GM23338 (cell line): ENCODE measurements around the gene MTIF3. TPM values are rescaled to one million over a fixed set of nuclear protein-coding genes. Genes with fewer than 3 reads are reported as not detected.

Experiments used
- ATAC-seq: fragments of 200-7000 bp; cut with Tn5 transposase; 3 replicates; pipeline ENCODE4 v1.9.1; 2020
- DNase-seq: peaks from one replicate; pipeline ENCODE4 v3.0.0-alpha.2; 2015; ENCODE audit warnings: low spot score
- H2AFZ ChIP-seq: fragments of 200-600 bp; sonication (generic); 2 replicates; pipeline ENCODE4 v1.8.0; 2016; ENCODE audit warnings: antibody characterized with exemption, mild to moderate bottlenecking, moderate library complexity
- H3F3A ChIP-seq: fragments of 200-600 bp; sonication (generic); replicated peaks from 2 replicates; pipeline ENCODE4 v1.8.0; 2017; ENCODE audit warnings: antibody characterized with exemption, mixed run types, low read depth
- H3K27ac ChIP-seq: fragments of 200-600 bp; sonication (generic); 2 replicates; pipeline ENCODE4 v1.6.1; 2016; ENCODE audit warnings: low read depth
- H3K27me3 ChIP-seq: fragments of 200-600 bp; sonication (generic); 2 replicates; pipeline ENCODE4 v1.8.0; 2016; ENCODE audit warnings: mild to moderate bottlenecking, mixed run types, moderate library complexity; ENCODE audit not compliant: insufficient read depth
- H3K36me3 ChIP-seq: fragments of 200-600 bp; sonication (generic); 2 replicates; pipeline ENCODE4 v1.8.0; 2016; ENCODE audit warnings: mild to moderate bottlenecking; ENCODE audit not compliant: insufficient read depth
- H3K4me1 ChIP-seq: fragments of 200-600 bp; sonication (generic); 2 replicates; pipeline ENCODE4 v1.8.0; 2016; ENCODE audit warnings: mild to moderate bottlenecking, moderate library complexity; ENCODE audit not compliant: insufficient read depth
- H3K4me2 ChIP-seq: fragments of 200-600 bp; sonication (generic); 2 replicates; pipeline ENCODE4 v1.7.1; 2017; ENCODE audit warnings: mixed run types
- H3K4me3 ChIP-seq: fragments of 200-600 bp; sonication (generic); 2 replicates; pipeline ENCODE4 v1.6.1; 2016; ENCODE audit warnings: mixed run types
- H3K79me2 ChIP-seq: fragments of 200-600 bp; sonication (generic); replicated peaks from 2 replicates; pipeline ENCODE4 v1.8.0; 2017; ENCODE audit warnings: mild to moderate bottlenecking; ENCODE audit not compliant: insufficient read depth
- H3K9me2 ChIP-seq: fragments of 200-600 bp; sonication (generic); 2 replicates; pipeline ENCODE4 v1.8.0; 2017; ENCODE audit not compliant: insufficient read depth
- H4K20me1 ChIP-seq: fragments of 200-600 bp; sonication (generic); replicated peaks from 2 replicates; pipeline ENCODE4 v1.8.0; 2017; ENCODE audit warnings: mild to moderate bottlenecking; ENCODE audit not compliant: insufficient read depth
- H3K27ac Mint-ChIP-seq: 2 replicates; pipeline ENCODE4 v1.8.0; 2020; ENCODE audit warnings: inconsistent platforms, mild to moderate bottlenecking, moderate library complexity, mixed read lengths
- H3K27me3 Mint-ChIP-seq: 3 replicates; pipeline ENCODE4 v1.8.0; 2022; ENCODE audit warnings: low read depth, mild to moderate bottlenecking, moderate library complexity, mixed read lengths, inconsistent platforms; ENCODE audit not compliant: insufficient read depth, poor library complexity
- H3K36me3 Mint-ChIP-seq: 3 replicates; pipeline ENCODE4 v1.8.0; 2021; ENCODE audit warnings: low read depth, mild to moderate bottlenecking, inconsistent platforms, moderate library complexity, mixed read lengths
- H3K4me1 Mint-ChIP-seq: 3 replicates; pipeline ENCODE4 v1.8.0; 2020; ENCODE audit warnings: mild to moderate bottlenecking, inconsistent platforms, mixed read lengths
- H3K4me3 Mint-ChIP-seq: 3 replicates; pipeline ENCODE4 v1.8.0; 2021; ENCODE audit warnings: moderate library complexity, mild to moderate bottlenecking, inconsistent platforms, mixed read lengths
- H3K9me3 Mint-ChIP-seq: 3 replicates; pipeline ENCODE4 v1.8.0; 2020; ENCODE audit warnings: moderate library complexity, mild to moderate bottlenecking, inconsistent platforms, mixed read lengths
- ETS1 ChIP-seq: IDR thresholded peaks from 2 replicates; pipeline ENCODE4 v1.6.1; 2016; ENCODE audit warnings: antibody characterized with exemption
- EZH2 ChIP-seq: fragments of 200-600 bp; sonication (generic); IDR thresholded peaks from one replicate; pipeline ENCODE4 v1.8.0; 2017; ENCODE audit warnings: antibody characterized with exemption, mild to moderate bottlenecking, low read depth; ENCODE audit not compliant: unreplicated experiment
- JUNB ChIP-seq: IDR thresholded peaks from one replicate; pipeline ENCODE4 v1.6.1; 2016; ENCODE audit warnings: antibody characterized with exemption; ENCODE audit not compliant: unreplicated experiment
- NANOG ChIP-seq: IDR thresholded peaks from 2 replicates; pipeline ENCODE4 v1.6.1; 2016; ENCODE audit warnings: antibody characterized with exemption, borderline replicate concordance
- ZNF114 ChIP-seq: fragments of 250-450 bp; sonication (Bioruptor Pico); IDR thresholded peaks from 2 replicates; pipeline ENCODE4 v1.5.0; 2020; ENCODE audit warnings: mild to moderate bottlenecking, moderate library complexity
- ZNF462 ChIP-seq: fragments of 250-450 bp; sonication (Bioruptor Pico); IDR thresholded peaks from 2 replicates; pipeline ENCODE4 v1.5.0; 2020; ENCODE audit warnings: mild to moderate bottlenecking, moderate library complexity
- polyA plus RNA-seq: library from polyadenylated mRNA; unstranded; fragments of >200 nt; fragmentation: Nextera tagmentation; extraction: Ambion mirVana; gene quantifications from 2 replicates; pipeline ENCODE4 v1.2.1, GENCODE V29; 2016
- total RNA-seq: library from RNA; depleted of rRNA; stranded (reverse); fragments of >200 nt; shearing (Covaris generic); gene quantifications from 2 replicates; pipeline ENCODE4 v1.2.3, GENCODE V29; 2014

The MTIF3 gene
- total and polyA plus RNA-seq, 2 experiments from 2014 or later: 33.0 to 152 TPM

DNA sequence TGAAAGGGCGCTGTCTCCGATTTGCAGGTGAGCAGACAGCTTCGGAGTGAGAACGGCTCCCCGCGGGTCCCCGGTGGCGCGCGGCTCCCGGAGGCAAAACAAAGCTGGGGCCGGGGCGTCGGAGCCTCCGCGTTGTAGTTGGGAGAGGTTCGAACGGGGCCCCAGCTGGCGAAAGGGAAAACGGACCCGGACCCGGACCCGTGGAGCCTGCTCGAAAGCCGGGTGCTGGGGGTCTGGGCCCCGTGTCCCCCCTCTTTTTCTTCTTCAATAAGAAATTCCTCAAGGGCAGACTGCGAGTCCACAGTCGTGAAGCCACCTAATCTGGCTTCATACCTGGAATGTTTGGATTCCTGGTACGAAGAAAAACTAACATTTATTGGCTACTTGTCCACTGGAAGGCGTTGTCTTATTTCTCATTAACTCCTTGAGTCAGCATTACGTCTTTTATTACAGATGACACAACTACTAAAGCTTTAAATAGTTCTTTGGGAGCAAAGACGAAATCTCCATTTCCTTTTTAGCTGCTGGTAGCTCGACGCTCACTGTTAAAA lies 632 bp upstream of the MTIF3 start (continued):
- TF ChIP-seq ZNF462 (CRISPR knock-in tag): no peak
- TF ChIP-seq NANOG: no peak
- TF ChIP-seq EZH2: no peak
- TF ChIP-seq ETS1: no peak

GRCh38 chr13:27449081-27449603 lies 1.2 kb downstream of the MTIF3 start:
- DNase-seq (peak; percentile 22), ATAC-seq (no peak)
- Histone ChIP-seq H3K4me2 (peak overlapping the region; percentile 79), H3K27ac (peak overlapping the region; percentile 95), H3K9me2 (no peaks in the 10 kb centered on the region), H2AFZ (no peak overlapping the region), H4K20me1 (no peaks in the 10 kb centered on the region), H3K4me1 (peaks cover 15% of the 10 kb centered on the region), H3F3A (peaks cover 8% of the 10 kb centered on the region), H3K4me3 (peak overlapping the region; percentile 64), H3K36me3 (no peaks in the 10 kb centered on the region), H3K79me2 (peaks cover 43% of the 10 kb centered on the region), H3K27me3 (no peaks in the 10 kb centered on the region)
- H3K4me1 Mint-ChIP-seq: peaks cover 20% of the 10 kb centered on the region; the same call in 2 of the 3 replicates
- no peaks in the 10 kb centered on the region for H3K36me3 Mint-ChIP-seq
- H3K9me3 Mint-ChIP-seq: no peaks in the 10 kb centered on the region
- TF ChIP-seq JUNB: no peak
- no peak for TF ChIP-seq NANOG
- no peak for TF ChIP-seq ZNF114 (CRISPR knock-in tag)
- peak overlapping the region; percentile 87 for H3K4me3 Mint-ChIP-seq
- peaks cover 10% of the 10 kb centered on the region for H3K27me3 Mint-ChIP-seq
- peak overlapping the region; percentile 95 for H3K27ac Mint-ChIP-seq
